Natural killer cell (primary cell): Measurements from ENCODE around the gene SUMF1. TPM values are rescaled to one million over a fixed set of nuclear protein-coding genes. Genes with fewer than 3 reads are reported as not detected.

Experiments
- ATAC-seq, 3 donors: fragments of 150-1000 bp in 2 of 3; fragments of 200-7000 bp in 1 of 3; cut with Tn5 transposase; 1 replicate in 1 of 3; 2 replicates in 2 of 3; pipeline ENCODE4 v1.10.0; 2021; ENCODE audit warnings: mild to moderate bottlenecking in 2 of 3, moderate library complexity in 2 of 3
- DNase-seq, 2 donors: peaks; one replicate each; pipeline versions ENCODE4 v3.0.0 to v3.0.0-alpha.2; 2013 to 2021; ENCODE audit warnings: mixed read lengths in 1 of 2
- H3K27ac ChIP-seq: one replicate; pipeline ENCODE4 v1.5.1; 2013; ENCODE audit warnings: mild to moderate bottlenecking, low read length
- H3K27me3 ChIP-seq: one replicate; pipeline ENCODE4 v1.6.1; 2013; ENCODE audit warnings: low read length; ENCODE audit not compliant: control insufficient read depth, insufficient read depth
- H3K36me3 ChIP-seq: one replicate; pipeline ENCODE4 v1.6.1; 2013; ENCODE audit warnings: low read length; ENCODE audit not compliant: control insufficient read depth, insufficient read depth
- H3K4me1 ChIP-seq: one replicate; pipeline ENCODE4 v1.6.1; 2013; ENCODE audit warnings: low read length; ENCODE audit not compliant: control insufficient read depth, insufficient read depth
- H3K4me3 ChIP-seq: one replicate; pipeline ENCODE4 v1.5.1; 2013; ENCODE audit warnings: low read length
- H3K9me3 ChIP-seq: one replicate; pipeline ENCODE4 v1.6.1; 2013; ENCODE audit warnings: low read length; ENCODE audit not compliant: control insufficient read depth, insufficient read depth
- H3K27ac Mint-ChIP-seq, 2 donors: one replicate each; pipeline ENCODE4 v1.8.0; 2022; ENCODE audit warnings: mild to moderate bottlenecking in 2 of 2, mixed read lengths in 2 of 2, moderate library complexity in 1 of 2
- H3K27me3 Mint-ChIP-seq, 2 donors: one replicate each; pipeline ENCODE4 v1.8.0; 2022; ENCODE audit warnings: low read depth in 2 of 2, mixed read lengths in 2 of 2
- H3K36me3 Mint-ChIP-seq: one replicate; pipeline ENCODE4 v1.8.0; 2022; ENCODE audit warnings: mixed read lengths
- H3K4me1 Mint-ChIP-seq, 2 donors: one replicate each; pipeline ENCODE4 v1.8.0; 2022; ENCODE audit warnings: mixed read lengths in 2 of 2
- H3K4me3 Mint-ChIP-seq: one replicate; pipeline ENCODE4 v1.8.0; 2022; ENCODE audit warnings: mild to moderate bottlenecking, moderate library complexity, mixed read lengths
- H3K9me3 Mint-ChIP-seq, 2 donors: one replicate each; pipeline ENCODE4 v1.8.0; 2022; ENCODE audit warnings: mixed read lengths in 2 of 2
- WGBS: methylation state at CpG from one replicate; pipeline ENCODE4 v1.1.7; 2013; ENCODE audit warnings: missing lambda C conversion rate; ENCODE audit not compliant: insufficient coverage; 5-methylcytosine and 5-hydroxymethylcytosine counted together
- intact Hi-C: fragments of 100-400 bp; cut with micrococcal nuclease; formaldehyde crosslinking; loops from one replicate; pipeline ENCODE4 v1.14.2; 2022
- total RNA-seq, 4 donors: library from RNA; stranded (reverse); fragments of 120-200 nt in 1 of 4; gene quantifications; one replicate each; pipeline versions ENCODE4 v1.2.3 to v1.2.4, GENCODE V29; 2013 to 2022
- TF ChIP-seq, protein P1 (sequence below): fragments of 200-600 bp; IDR thresholded peaks from one replicate; pipeline ENCODE4 v1.8.0; 2022; ENCODE audit warnings: antibody characterized with exemption

Gene SUMF1
- total RNA-seq, 3 donors from 2014 or later (not counting 1 experiment from before 2014, with no cell fraction given): 16.3 to 19.8 (median 19.3) TPM

DNA sequence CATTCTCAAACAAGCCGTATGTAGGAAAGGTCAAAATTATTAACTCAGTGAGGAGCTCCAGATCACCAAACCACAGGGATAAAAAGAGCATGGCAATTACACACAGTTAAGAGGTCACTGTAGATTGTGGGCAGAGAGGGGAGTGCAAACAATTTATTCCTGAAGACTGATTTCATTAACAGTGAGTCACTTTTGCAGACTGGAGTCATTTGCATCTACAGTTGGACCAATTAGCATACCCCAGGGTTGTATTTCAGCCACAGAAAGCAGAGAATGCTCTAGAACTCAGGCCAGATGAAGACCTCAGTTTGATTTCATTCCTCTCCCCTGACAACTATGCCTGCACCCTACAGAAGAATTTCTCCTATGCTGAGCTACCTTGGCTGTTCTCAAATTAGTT, 123.8 kb downstream of the SUMF1 start:
- no peak overlapping the region for H3K27ac ChIP-seq
- intact Hi-C loops: no loop called here
- no peaks in the 10 kb centered on the region for H3K27me3 ChIP-seq
- H3K4me3 ChIP-seq: no peak overlapping the region
- DNase-seq (no peak), ATAC-seq (no peak)
- H3K27ac Mint-ChIP-seq: no peak overlapping the region
- H3K9me3 ChIP-seq: no peaks in the 10 kb centered on the region
- TF ChIP-seq, protein P1, sequence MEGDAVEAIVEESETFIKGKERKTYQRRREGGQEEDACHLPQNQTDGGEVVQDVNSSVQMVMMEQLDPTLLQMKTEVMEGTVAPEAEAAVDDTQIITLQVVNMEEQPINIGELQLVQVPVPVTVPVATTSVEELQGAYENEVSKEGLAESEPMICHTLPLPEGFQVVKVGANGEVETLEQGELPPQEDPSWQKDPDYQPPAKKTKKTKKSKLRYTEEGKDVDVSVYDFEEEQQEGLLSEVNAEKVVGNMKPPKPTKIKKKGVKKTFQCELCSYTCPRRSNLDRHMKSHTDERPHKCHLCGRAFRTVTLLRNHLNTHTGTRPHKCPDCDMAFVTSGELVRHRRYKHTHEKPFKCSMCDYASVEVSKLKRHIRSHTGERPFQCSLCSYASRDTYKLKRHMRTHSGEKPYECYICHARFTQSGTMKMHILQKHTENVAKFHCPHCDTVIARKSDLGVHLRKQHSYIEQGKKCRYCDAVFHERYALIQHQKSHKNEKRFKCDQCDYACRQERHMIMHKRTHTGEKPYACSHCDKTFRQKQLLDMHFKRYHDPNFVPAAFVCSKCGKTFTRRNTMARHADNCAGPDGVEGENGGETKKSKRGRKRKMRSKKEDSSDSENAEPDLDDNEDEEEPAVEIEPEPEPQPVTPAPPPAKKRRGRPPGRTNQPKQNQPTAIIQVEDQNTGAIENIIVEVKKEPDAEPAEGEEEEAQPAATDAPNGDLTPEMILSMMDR: no peak
- WGBS: 92% methylated on average over 1 of the region's 1 CpG
- no peaks in the 10 kb centered on the region for H3K27me3 Mint-ChIP-seq
- no peaks in the 10 kb centered on the region for H3K36me3 ChIP-seq
- no peak overlapping the region for H3K4me3 Mint-ChIP-seq
- H3K36me3 Mint-ChIP-seq: no peaks in the 10 kb centered on the region
- H3K9me3 Mint-ChIP-seq: no peaks in the 10 kb centered on the region
- peaks cover 7% of the 10 kb centered on the region in 2 donors for H3K4me1 Mint-ChIP-seq
- no peaks in the 10 kb centered on the region for H3K4me1 ChIP-seq

DNA sequence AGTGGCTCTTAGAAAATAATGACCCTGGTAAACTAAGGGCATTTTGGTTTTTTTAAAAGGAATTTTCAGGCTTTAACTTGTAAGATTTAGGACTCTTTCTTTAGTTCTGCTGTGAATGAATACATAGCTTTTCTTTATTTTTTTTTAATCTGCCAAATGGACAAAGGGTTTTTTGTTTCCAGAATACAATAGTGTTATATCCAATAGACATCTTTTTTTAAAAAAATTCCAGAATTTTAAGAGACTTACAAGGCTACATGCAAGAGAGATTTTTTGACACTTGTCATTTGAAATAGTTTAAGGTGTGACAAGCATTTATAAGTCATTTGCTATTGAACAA, 125.8 kb downstream of the SUMF1 start:
- no peaks in the 10 kb centered on the region for H3K9me3 ChIP-seq
- Mint-ChIP-seq H3K27ac (no peak overlapping the region), H3K4me1 (peaks cover 7% of the 10 kb centered on the region in 2 donors), H3K27me3 (peaks cover 0 to 2% of the 10 kb centered on the region in 2 donors), H3K4me3 (no peak overlapping the region), H3K36me3 (no peaks in the 10 kb centered on the region), H3K9me3 (no peaks in the 10 kb centered on the region)
- DNase-seq (no peak), ATAC-seq (no peak)
- TF ChIP-seq, protein P1: no peak
- no peaks in the 10 kb centered on the region for H3K4me1 ChIP-seq
- intact Hi-C loops: no loop called here
- no peak overlapping the region for H3K4me3 ChIP-seq
- H3K27me3 ChIP-seq: no peaks in the 10 kb centered on the region
- H3K27ac ChIP-seq: no peak overlapping the region
- H3K36me3 ChIP-seq: no peaks in the 10 kb centered on the region

DNA sequence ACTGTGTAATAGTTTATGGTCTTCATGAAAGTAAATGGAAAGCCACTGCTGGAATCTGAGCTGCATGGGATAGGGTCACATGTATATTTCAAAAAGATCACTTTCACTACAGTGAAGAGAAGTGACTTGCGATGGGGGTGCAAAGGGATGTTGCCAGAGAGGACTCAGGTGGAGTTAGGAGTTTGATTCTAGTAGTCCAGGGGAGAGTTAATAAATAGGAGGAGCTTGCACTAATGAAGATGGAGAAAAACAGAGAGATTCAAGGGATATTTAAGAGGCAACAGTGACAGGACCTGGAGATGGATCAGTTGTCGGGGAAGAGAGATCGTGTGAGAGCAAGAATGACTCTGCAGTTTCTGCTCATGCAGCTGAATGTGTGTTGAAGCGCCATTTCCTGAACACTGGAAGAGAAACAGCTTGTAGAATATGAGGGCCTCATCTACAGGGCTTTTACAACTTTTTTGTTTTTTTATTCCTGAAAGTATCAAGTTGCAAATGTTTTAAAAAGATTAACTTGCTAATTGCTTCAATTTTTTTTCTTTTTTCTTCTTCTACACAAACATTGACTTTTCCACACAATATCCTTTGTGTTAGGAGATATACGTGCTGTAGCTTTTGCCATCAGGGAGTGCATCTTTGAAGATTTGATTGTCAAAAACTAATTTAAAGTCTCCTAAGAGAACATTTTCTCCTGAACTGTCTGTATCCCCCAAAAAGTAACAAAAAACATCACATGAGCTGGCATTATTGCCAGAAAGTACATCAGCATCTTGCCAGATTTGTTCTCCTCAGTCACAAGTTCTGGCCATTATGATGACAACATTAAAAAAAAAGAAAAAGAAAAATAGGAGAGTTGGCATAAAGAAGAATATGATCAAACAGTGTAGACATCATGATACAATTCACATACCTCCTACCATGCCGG, 126.4 kb downstream of the SUMF1 start:
- no peaks in the 10 kb centered on the region for H3K4me1 ChIP-seq
- Mint-ChIP-seq H3K27me3 (peaks cover 0 to 2% of the 10 kb centered on the region in 2 donors), H3K4me3 (no peak overlapping the region), H3K4me1 (peaks cover 7% of the 10 kb centered on the region in 2 donors), H3K27ac (no peak overlapping the region), H3K36me3 (no peaks in the 10 kb centered on the region), H3K9me3 (no peaks in the 10 kb centered on the region)
- no peaks in the 10 kb centered on the region for H3K27me3 ChIP-seq
- WGBS: 42% methylated on average over 4 of the region's 6 CpGs
- TF ChIP-seq, protein P1: no peak
- intact Hi-C loops: no loop called here
- H3K9me3 ChIP-seq: no peaks in the 10 kb centered on the region
- ATAC-seq (peak in 1 of 3 donors; percentile 33), DNase-seq (no peak)
- no peaks in the 10 kb centered on the region for H3K36me3 ChIP-seq
- no peak overlapping the region for H3K27ac ChIP-seq
- H3K4me3 ChIP-seq: no peak overlapping the region

DNA sequence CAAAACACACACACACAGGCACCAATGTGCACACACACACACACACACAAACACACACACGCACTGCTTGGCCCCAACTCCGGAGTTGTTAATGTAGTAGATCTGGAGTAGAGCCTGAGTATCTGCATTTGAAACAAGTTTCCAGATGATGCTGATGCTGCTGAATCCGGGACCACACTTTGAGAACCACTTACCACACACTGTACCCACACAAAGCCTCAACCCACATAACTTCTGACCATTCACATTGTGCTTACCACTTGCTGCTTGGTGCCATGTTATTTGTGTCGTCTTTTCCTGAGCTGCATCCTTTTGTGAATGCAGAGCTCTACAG, 127.0 kb downstream of the SUMF1 start:
- H3K4me3 ChIP-seq: no peak overlapping the region
- H3K27me3 ChIP-seq: no peaks in the 10 kb centered on the region
- no peak overlapping the region for H3K27ac Mint-ChIP-seq
- H3K27ac ChIP-seq: no peak overlapping the region
- TF ChIP-seq, protein P1: no peak
- H3K4me1 Mint-ChIP-seq: peaks cover 7% of the 10 kb centered on the region in 2 donors
- no peak overlapping the region for H3K4me3 Mint-ChIP-seq
- no peaks in the 10 kb centered on the region for H3K9me3 Mint-ChIP-seq
- H3K36me3 Mint-ChIP-seq: no peaks in the 10 kb centered on the region
- ATAC-seq (no peak), DNase-seq (no peak)
- no peaks in the 10 kb centered on the region for H3K36me3 ChIP-seq
- WGBS: 89% methylated on average over 2 of the region's 4 CpGs
- H3K9me3 ChIP-seq: no peaks in the 10 kb centered on the region
- H3K4me1 ChIP-seq: no peaks in the 10 kb centered on the region
- intact Hi-C loops: no loop called here
- peaks cover 0 to 2% of the 10 kb centered on the region in 2 donors for H3K27me3 Mint-ChIP-seq
